Heart right ventricle (tissue), 16 donors: ENCODE measurements around the gene LRP5. TPM values are rescaled to one million over a fixed set of nuclear protein-coding genes. Genes with fewer than 3 reads are reported as not detected.

Experiments used
- ATAC-seq, 8 donors: fragments of 200-7000 bp; cut with Tn5 transposase; one replicate each; pipeline ENCODE4 v1.9.1; 2020; ENCODE audit warnings: mild to moderate bottlenecking in 8 of 8, moderate library complexity in 8 of 8, moderate number of reproducible peaks in 1 of 8
- DNase-seq, 2 donors: peaks; one replicate each; pipeline ENCODE4 v3.0.0-alpha.2; 2020
- H3K27ac ChIP-seq, 10 donors: fragments of 200-600 bp; sonication (generic) in 2 of 10; one replicate each; pipeline versions ENCODE4 v1.5.0 to v1.8.0; 2020 to 2022; ENCODE audit warnings: mild to moderate bottlenecking in 3 of 10
- H3K27me3 ChIP-seq, 7 donors: fragments of 200-600 bp; one replicate each; pipeline ENCODE4 v1.8.0; 2021 to 2022; ENCODE audit warnings: mild to moderate bottlenecking in 2 of 7
- H3K36me3 ChIP-seq, 9 donors: fragments of 200-600 bp; sonication (generic) in 1 of 9; one replicate each; pipeline versions ENCODE4 v1.5.0 to v1.8.0; 2020 to 2022; ENCODE audit warnings: mild to moderate bottlenecking in 2 of 9
- H3K4me1 ChIP-seq, 9 donors: fragments of 200-600 bp; sonication (generic) in 1 of 9; one replicate each; pipeline versions ENCODE4 v1.5.0 to v1.8.0; 2020 to 2022; ENCODE audit warnings: mild to moderate bottlenecking in 4 of 9
- H3K4me3 ChIP-seq, 10 donors: fragments of 200-600 bp; sonication (generic) in 2 of 10; one replicate each; pipeline versions ENCODE4 v1.5.0 to v1.8.0; 2020 to 2022; ENCODE audit warnings: mild to moderate bottlenecking in 7 of 10, moderate library complexity in 2 of 10
- H3K9me3 ChIP-seq, 11 donors: fragments of 200-600 bp in 10 of 11; sonication (generic) in 2 of 11; one replicate each; pipeline versions ENCODE4 v1.5.0 to v1.8.0; 2013 to 2022; ENCODE audit warnings: mild to moderate bottlenecking in 2 of 11, control low read depth in 1 of 11, moderate library complexity in 1 of 11
- WGBS, 2 donors: extraction: QIAGEN DNeasy Blood & Tissue Kit; methylation state at CpG; one replicate each; pipeline ENCODE4 v1.1.7; 2013; ENCODE audit warnings: inconsistent platforms in 1 of 2; 5-methylcytosine and 5-hydroxymethylcytosine counted together
- intact Hi-C, 10 donors: fragments of 100-400 bp; cut with DNase I; formaldehyde crosslinking; loops; one replicate each; pipeline versions ENCODE4 v1.11.1 to v1.14.2; 2022
- polyA plus RNA-seq, 2 donors: library from polyadenylated mRNA; stranded (reverse); fragments of 200-250 nt; gene quantifications; one replicate each; pipeline ENCODE4 v1.2.3, GENCODE V29; 2013
- total RNA-seq, 10 donors: library from RNA; stranded (reverse); fragmentation: NEBNext Ultra II Directional in 3 of 10; extraction: Animal tissue kit (Norgen Biotek cat#: 25700) in 3 of 10; gene quantifications; one replicate each; pipeline versions ENCODE4 v1.2.1 to v1.2.4, GENCODE V29; 2021 to 2023
- TF ChIP-seq, protein P1 (sequence below), 9 donors: fragments of 200-600 bp; sonication (generic) in 2 of 9; IDR thresholded peaks; one replicate each; pipeline versions ENCODE4 v1.5.0 to v1.8.0; 2021 to 2022; ENCODE audit warnings: antibody characterized with exemption in 9 of 9, mild to moderate bottlenecking in 5 of 9, moderate library complexity in 1 of 9
- donor health status: Arrhythmogenic right ventricular cardiomyopathy.
- donor health status: ischemic (EF 13 %, LVEDD 7.1; RV severe dilation, severe dysfunction).
- donor health status: healthy with polysubstance abuse.
- donor health status: DM: no; HTN: yes; CAD: no.
- donor health status: DM: no; HTN: no; CAD: no.
- donor health status: ischemic (EF 25% LVEDD 6.9; RV normal size, moderate dysfunction).
- donor health status: ischemic (EF 25% LVEDD 5.7; RV mildly dilated, moderate dysfunction).
- donor health status: healthy.
- donor health status: DM: yes; HTN: yes; CAD: no.
- donor health status: Ischemic cardiomyopathy.
- donor health status: ischemic (EF 35%, LVEDD 5.7; RV mildly dilated, moderate dysfunction).
- donor health status: nonischemic (EF 11% LVEDD 7.7; RV severe dilation, severe dysfunction).
- donor health status: DM: yes; HTN: yes; CAD: no.
- donor health status: PGD.
- donor health status: ischemic (EF 29% LVEDD 5.4; RV normal size, mild dysfunction).
- donor health status: nonischemic (EF 23%, LVEDD 6.1; RV moderate dilation, normal function).

LRP5 gene
- total and polyA plus RNA-seq, 12 donors, result 23.2 to 73.3 (median 46.3) TPM

DNA sequence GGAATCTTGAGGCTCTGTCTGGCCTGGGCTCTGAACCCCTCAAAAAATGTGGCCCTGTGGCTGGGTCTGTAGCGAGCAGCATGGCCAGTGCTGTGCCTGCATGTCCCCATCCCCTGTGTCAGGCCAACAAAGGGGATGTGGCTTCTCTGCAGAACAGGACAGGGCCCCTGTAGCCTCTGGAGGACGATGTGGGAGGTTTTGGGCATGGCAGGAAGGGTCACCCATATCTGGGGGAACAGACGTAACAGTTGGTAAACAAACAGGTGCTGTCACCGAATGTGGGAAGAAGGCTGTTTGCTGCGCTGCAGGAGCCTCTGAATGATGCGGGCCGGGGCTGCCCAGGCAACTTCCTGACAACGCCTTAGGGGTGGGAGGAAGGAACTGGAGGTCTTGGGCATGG, 35.0 kb downstream of the LRP5 start:
- no peak for ATAC-seq
- H3K9me3 ChIP-seq, result peaks cover 0 to 5% (median 0%) of the 10 kb centered on the region in 11 donors
- H3K27ac ChIP-seq, result peak overlapping the region in 3 of 10 donors; percentile 68 to 84 (median 72)
- peaks cover 0 to 32% (median 0%) of the 10 kb centered on the region in 9 donors for H3K36me3 ChIP-seq
- DNase-seq, result no peak
- H3K4me1 ChIP-seq, result peaks cover 11 to 80% (median 50%) of the 10 kb centered on the region in 9 donors
- no peaks in the 10 kb centered on the region for H3K27me3 ChIP-seq
- TF ChIP-seq, protein P1, sequence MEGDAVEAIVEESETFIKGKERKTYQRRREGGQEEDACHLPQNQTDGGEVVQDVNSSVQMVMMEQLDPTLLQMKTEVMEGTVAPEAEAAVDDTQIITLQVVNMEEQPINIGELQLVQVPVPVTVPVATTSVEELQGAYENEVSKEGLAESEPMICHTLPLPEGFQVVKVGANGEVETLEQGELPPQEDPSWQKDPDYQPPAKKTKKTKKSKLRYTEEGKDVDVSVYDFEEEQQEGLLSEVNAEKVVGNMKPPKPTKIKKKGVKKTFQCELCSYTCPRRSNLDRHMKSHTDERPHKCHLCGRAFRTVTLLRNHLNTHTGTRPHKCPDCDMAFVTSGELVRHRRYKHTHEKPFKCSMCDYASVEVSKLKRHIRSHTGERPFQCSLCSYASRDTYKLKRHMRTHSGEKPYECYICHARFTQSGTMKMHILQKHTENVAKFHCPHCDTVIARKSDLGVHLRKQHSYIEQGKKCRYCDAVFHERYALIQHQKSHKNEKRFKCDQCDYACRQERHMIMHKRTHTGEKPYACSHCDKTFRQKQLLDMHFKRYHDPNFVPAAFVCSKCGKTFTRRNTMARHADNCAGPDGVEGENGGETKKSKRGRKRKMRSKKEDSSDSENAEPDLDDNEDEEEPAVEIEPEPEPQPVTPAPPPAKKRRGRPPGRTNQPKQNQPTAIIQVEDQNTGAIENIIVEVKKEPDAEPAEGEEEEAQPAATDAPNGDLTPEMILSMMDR (IDR thresholded peaks at IDR 0.05), result no peak
- H3K4me3 ChIP-seq, result no peak overlapping the region
- intact Hi-C loops, result no loop called here
- WGBS, 2 donors, result 81 to 82% methylated on average over 8 of the region's 8 CpGs

DNA sequence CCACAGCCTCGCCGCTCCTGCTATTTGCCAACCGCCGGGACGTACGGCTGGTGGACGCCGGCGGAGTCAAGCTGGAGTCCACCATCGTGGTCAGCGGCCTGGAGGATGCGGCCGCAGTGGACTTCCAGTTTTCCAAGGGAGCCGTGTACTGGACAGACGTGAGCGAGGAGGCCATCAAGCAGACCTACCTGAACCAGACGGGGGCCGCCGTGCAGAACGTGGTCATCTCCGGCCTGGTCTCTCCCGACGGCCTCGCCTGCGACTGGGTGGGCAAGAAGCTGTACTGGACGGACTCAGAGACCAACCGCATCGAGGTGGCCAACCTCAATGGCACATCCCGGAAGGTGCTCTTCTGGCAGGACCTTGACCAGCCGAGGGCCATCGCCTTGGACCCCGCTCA, 35.5 kb downstream of the LRP5 start:
- H3K9me3 ChIP-seq, result peaks cover 0 to 5% (median 0%) of the 10 kb centered on the region in 11 donors
- no peaks in the 10 kb centered on the region for H3K27me3 ChIP-seq
- 97 to 98% methylated on average over 32 of the region's 32 CpGs for WGBS, 2 donors
- H3K27ac ChIP-seq, result no peak overlapping the region
- ATAC-seq (no peak), DNase-seq (no peak)
- H3K36me3 ChIP-seq, result peaks cover 0 to 32% (median 0%) of the 10 kb centered on the region in 9 donors
- no peak overlapping the region for H3K4me3 ChIP-seq
- intact Hi-C loops, result no loop called here
- H3K4me1 ChIP-seq, result peaks cover 9 to 78% (median 46%) of the 10 kb centered on the region in 9 donors
- TF ChIP-seq, protein P1 (IDR thresholded peaks at IDR 0.05), result no peak

DNA sequence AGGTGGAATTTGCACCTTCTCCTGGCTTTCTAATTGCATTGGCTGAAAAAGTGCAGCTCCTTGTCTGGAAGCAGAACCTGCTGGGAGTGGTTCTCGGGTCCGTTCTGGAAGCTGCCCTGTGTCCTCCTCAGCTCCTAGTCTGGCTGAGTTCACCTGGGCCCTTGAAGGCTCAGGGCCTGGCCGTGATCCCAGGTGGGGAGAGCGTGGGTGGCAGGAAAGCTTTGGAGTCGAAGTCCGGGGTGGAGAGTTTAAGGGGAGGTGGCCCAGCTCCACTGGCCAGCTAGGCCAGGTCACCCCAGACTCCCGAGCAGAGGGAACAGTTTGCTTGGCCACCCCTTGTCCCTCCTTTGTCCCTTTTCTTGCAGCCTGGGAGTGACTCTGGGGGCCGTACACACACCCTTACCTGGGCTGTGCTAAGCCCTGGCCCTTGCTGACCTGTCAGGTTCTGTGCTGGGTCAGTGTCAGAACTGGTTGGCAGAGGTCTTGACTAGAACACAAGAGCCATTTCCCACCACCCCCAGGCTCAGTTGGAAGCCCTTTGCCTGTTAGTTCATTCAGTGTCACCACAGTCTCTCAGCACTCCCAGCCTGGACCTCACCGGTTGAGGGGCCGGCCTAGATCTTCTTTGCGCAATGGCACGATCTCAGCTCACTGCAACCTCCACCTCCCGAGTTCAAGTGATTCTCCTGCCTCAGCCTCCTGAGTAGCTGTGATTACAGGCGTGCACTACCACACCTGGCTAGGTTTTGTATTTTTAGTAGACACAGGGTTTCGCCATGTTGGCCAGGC, 37.3 kb downstream of the LRP5 start:
- Histone ChIP-seq H3K36me3 (peaks cover 0 to 32% (median 0%) of the 10 kb centered on the region in 9 donors), H3K9me3 (peaks cover 0 to 5% (median 0%) of the 10 kb centered on the region in 11 donors), H3K4me1 (peaks cover 17 to 79% (median 56%) of the 10 kb centered on the region in 9 donors), H3K27me3 (no peaks in the 10 kb centered on the region), H3K4me3 (no peak overlapping the region), H3K27ac (peak overlapping the region in 3 of 10 donors; percentile 3 to 41 (median 16))
- TF ChIP-seq, protein P1 (IDR thresholded peaks at IDR 0.05), result no peak
- intact Hi-C loops, result no loop called here
- no peak for DNase-seq
- no peak for ATAC-seq
- WGBS, 2 donors, result 83 to 87% methylated on average over 15 of the region's 15 CpGs

DNA sequence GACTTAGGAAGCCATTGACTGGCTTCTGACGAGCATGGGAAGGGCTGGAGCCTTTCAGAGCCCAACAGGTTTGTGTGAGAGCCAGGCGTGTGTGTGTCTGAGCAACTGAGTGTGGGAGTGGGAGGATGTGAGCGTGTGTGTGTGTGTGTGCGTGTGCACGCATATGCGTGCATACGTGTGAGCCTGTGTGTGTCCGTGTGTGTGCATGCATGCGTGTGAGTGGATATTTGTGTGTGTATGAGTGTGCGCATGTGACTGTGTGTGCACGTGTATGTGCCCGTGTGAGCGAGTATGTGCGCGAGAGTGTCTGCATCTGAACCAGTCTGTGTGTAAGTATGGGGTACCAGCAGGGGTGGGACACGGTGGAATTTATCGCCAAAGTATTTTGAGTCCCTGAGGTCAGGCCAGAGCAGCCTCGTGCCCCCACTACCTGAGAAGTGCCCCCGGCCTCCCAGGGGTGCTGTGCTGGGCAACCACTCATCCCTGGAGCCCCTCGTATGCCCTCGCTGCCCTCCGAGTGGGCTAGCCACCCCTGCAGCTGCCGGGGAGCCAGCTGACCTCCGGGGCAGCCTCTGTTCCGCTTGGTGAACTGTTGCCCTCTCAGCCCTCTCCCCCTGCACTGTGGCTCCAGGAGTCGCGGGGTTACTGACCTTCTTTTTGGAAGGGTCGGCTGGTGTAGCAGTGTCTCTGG, 38.5 kb downstream of the LRP5 start:
- ATAC-seq (no peak), DNase-seq (no peak)
- Histone ChIP-seq H3K4me1 (peaks cover 15 to 84% (median 60%) of the 10 kb centered on the region in 9 donors), H3K27ac (peak overlapping the region in 5 of 10 donors; percentile 3 to 93 (median 16)), H3K9me3 (no peaks in the 10 kb centered on the region), H3K4me3 (no peak overlapping the region), H3K36me3 (peaks cover 0 to 32% (median 0%) of the 10 kb centered on the region in 9 donors), H3K27me3 (no peaks in the 10 kb centered on the region)
- intact Hi-C loops, result no loop called here
- TF ChIP-seq, protein P1 (IDR thresholded peaks at IDR 0.05), result no peak
- WGBS, 2 donors, result 90 to 93% methylated on average over 28 of the region's 28 CpGs
